KMS-11 (cell line): ENCODE measurements around the gene SATB2.

Experiments
- H2AFZ ChIP-seq: fragments of 200-600 bp; sonication (generic); 2 replicates; pipeline ENCODE4 v1.6.1; 2016; ENCODE audit warnings: antibody characterized with exemption, mixed run types, low read depth
- H3K27ac ChIP-seq: fragments of 200-600 bp; sonication (generic); 2 replicates; pipeline ENCODE4 v1.6.1; 2016; ENCODE audit warnings: mild to moderate bottlenecking, mixed run types
- H3K27me3 ChIP-seq: fragments of 200-600 bp; sonication (generic); 2 replicates; pipeline ENCODE4 v1.6.1; 2017; ENCODE audit warnings: mild to moderate bottlenecking, low read depth, mixed run types, moderate library complexity; ENCODE audit not compliant: insufficient read depth
- H3K36me3 ChIP-seq: fragments of 200-600 bp; sonication (generic); 2 replicates; pipeline ENCODE4 v1.6.1; 2017; ENCODE audit warnings: mild to moderate bottlenecking, mixed run types; ENCODE audit not compliant: insufficient read depth
- H3K4me1 ChIP-seq: fragments of 200-600 bp; sonication (generic); 2 replicates; pipeline ENCODE4 v1.6.1; 2016; ENCODE audit warnings: mild to moderate bottlenecking, low read depth, mixed run types; ENCODE audit not compliant: poor library complexity, severe bottlenecking
- H3K4me2 ChIP-seq: fragments of 200-600 bp; sonication (generic); 2 replicates; pipeline ENCODE4 v1.7.0; 2016; ENCODE audit warnings: mild to moderate bottlenecking, mixed run types
- H3K4me3 ChIP-seq: fragments of 200-600 bp; sonication (generic); IDR thresholded peaks from 2 replicates; pipeline ENCODE4 v1.6.1; 2017; ENCODE audit warnings: low read depth, low read length, mixed read lengths; ENCODE audit not compliant: insufficient read depth
- H3K79me2 ChIP-seq: fragments of 200-600 bp; sonication (generic); 2 replicates; pipeline ENCODE4 v1.6.1; 2016; ENCODE audit warnings: low read depth, mixed run types; ENCODE audit not compliant: insufficient read depth
- H3K9ac ChIP-seq: fragments of 200-600 bp; sonication (generic); 2 replicates; pipeline ENCODE4 v1.6.1; 2016; ENCODE audit warnings: mild to moderate bottlenecking, mixed run types
- H4K20me1 ChIP-seq: fragments of 200-600 bp; sonication (generic); 2 replicates; pipeline ENCODE4 v1.6.1; 2016; ENCODE audit warnings: mild to moderate bottlenecking, mixed run types; ENCODE audit not compliant: insufficient read depth
- TF ChIP-seq, protein P1 (sequence below): fragments of 200-600 bp; sonication (generic); conservative IDR thresholded peaks from 2 replicates; pipeline ENCODE4 v1.6.1; 2017; ENCODE audit warnings: low read depth, mild to moderate bottlenecking, antibody characterized with exemption, low read length, moderate library complexity, mixed read lengths

The SATB2 gene

DNA sequence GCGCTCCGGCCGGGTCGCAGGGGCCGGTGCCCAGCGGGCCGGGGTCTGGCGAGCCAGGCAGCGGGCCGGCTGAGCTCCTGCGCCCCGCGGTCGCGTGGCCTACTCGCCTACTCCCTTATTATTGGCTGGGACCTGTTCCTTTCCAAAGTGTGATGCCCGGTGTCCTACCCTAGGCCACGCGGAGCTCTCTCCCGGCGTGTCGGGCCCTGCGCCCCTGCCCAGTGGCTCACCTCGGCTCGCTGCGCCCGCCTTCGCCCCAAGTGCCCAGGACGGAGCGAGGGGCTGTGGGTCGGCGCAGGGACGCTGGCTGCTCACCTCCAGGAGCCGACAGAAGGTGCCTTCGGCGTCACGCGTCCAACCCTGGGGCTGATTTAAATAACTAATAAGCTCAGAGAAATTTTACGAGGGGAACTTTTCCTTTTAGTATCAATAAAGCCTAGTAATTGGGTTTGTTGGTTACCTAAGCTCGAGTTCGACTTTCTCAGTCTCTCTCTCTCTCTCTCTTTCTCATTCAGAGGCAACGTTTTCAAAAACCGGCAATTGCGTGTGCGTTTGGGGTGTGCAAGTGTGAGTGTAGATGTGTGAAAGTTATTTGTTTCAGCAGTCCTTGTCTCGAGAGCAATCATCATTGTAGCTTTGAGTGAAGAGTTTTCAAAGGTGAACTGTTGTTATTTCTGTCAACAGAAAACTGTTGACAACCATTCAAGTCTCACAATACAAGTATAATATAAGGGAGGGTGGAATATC lies 7.0 kb upstream of the SATB2 start:
- H3K4me3 ChIP-seq: no peak overlapping the region

GRCh38 chr2:199463708-199464605 lies 6.2 kb upstream of the SATB2 start:
- peaks cover 14% of the 10 kb centered on the region for H3K4me1 ChIP-seq
- peak overlapping the region; percentile 73 for H3K4me2 ChIP-seq
- peaks cover 13% of the 10 kb centered on the region; the same call in 1 of the 2 replicates for H3K27me3 ChIP-seq
- H3K79me2 ChIP-seq: no peaks in the 10 kb centered on the region
- no peak overlapping the region for H3K9ac ChIP-seq
- H2AFZ ChIP-seq: peak overlapping the region; percentile 94
- no peak overlapping the region for H3K4me3 ChIP-seq
- H3K36me3 ChIP-seq: no peaks in the 10 kb centered on the region
- TF ChIP-seq, protein P1, sequence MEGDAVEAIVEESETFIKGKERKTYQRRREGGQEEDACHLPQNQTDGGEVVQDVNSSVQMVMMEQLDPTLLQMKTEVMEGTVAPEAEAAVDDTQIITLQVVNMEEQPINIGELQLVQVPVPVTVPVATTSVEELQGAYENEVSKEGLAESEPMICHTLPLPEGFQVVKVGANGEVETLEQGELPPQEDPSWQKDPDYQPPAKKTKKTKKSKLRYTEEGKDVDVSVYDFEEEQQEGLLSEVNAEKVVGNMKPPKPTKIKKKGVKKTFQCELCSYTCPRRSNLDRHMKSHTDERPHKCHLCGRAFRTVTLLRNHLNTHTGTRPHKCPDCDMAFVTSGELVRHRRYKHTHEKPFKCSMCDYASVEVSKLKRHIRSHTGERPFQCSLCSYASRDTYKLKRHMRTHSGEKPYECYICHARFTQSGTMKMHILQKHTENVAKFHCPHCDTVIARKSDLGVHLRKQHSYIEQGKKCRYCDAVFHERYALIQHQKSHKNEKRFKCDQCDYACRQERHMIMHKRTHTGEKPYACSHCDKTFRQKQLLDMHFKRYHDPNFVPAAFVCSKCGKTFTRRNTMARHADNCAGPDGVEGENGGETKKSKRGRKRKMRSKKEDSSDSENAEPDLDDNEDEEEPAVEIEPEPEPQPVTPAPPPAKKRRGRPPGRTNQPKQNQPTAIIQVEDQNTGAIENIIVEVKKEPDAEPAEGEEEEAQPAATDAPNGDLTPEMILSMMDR: peak; percentile 17; the same call in 1 of the 2 replicates
- H3K27ac ChIP-seq: no peak overlapping the region
- no peaks in the 10 kb centered on the region for H4K20me1 ChIP-seq

More for the DNA sequence above, 7.0 kb upstream of the SATB2 start:
- Histone ChIP-seq H3K4me2 (no peak overlapping the region), H2AFZ (no peak overlapping the region), H3K36me3 (no peaks in the 10 kb centered on the region), H4K20me1 (no peaks in the 10 kb centered on the region), H3K79me2 (no peaks in the 10 kb centered on the region), H3K4me1 (peaks cover 14% of the 10 kb centered on the region), H3K27me3 (peaks cover 13% of the 10 kb centered on the region; the same call in 1 of the 2 replicates), H3K9ac (no peak overlapping the region), H3K27ac (no peak overlapping the region)
- TF ChIP-seq, protein P1: no peak

- Histone ChIP-seq H3K36me3 (no peaks in the 10 kb centered on the region), H3K4me1 (peaks cover 14% of the 10 kb centered on the region), H3K79me2 (no peaks in the 10 kb centered on the region), H4K20me1 (no peaks in the 10 kb centered on the region), H3K27me3 (peaks cover 13% of the 10 kb centered on the region; the same call in 1 of the 2 replicates), H3K4me3 (no peak overlapping the region), H3K27ac (no peak overlapping the region), H3K4me2 (peak overlapping the region; percentile 73), H2AFZ (peak overlapping the region; percentile 94), H3K9ac (peak overlapping the region; percentile 44; the same call in 1 of the 2 replicates)
- TF ChIP-seq, protein P1: peak; percentile 80
These were observed 5.4 kb upstream of the SATB2 start for GRCh38 chr2:199462956-199463692.

GRCh38 chr2:199462347-199462955 lies 4.7 kb upstream of the SATB2 start:
- Histone ChIP-seq H3K4me2 (peak overlapping the region; percentile 73), H2AFZ (no peak overlapping the region), H3K79me2 (no peaks in the 10 kb centered on the region), H3K27me3 (peaks cover 13% of the 10 kb centered on the region; the same call in 1 of the 2 replicates), H3K4me1 (peaks cover 14% of the 10 kb centered on the region), H3K36me3 (no peaks in the 10 kb centered on the region), H4K20me1 (no peaks in the 10 kb centered on the region), H3K9ac (no peak overlapping the region), H3K27ac (no peak overlapping the region), H3K4me3 (no peak overlapping the region)
- TF ChIP-seq, protein P1: no peak
